Hepatocyte (in vitro differentiated cells): ENCODE data around the gene HOXD11.

Source experiments
- EZH2phosphoT487 ChIP-seq: fragments of 200-600 bp; sonication (generic); IDR thresholded peaks from one replicate; pipeline ENCODE4 v1.6.1; 2018; ENCODE audit warnings: antibody characterized with exemption, mild to moderate bottlenecking, low read depth, moderate library complexity; ENCODE audit not compliant: unreplicated experiment, severe bottlenecking
- TF ChIP-seq, protein P1 (sequence below): fragments of 200-600 bp; sonication (generic); IDR thresholded peaks from 2 replicates; pipeline ENCODE4 v1.5.1; 2016; ENCODE audit warnings: antibody characterized with exemption, mild to moderate bottlenecking; ENCODE audit not compliant: poor library complexity

GRCh38 chr2:176135035-176135440, 28.0 kb downstream of the HOXD11 start:
- TF ChIP-seq, protein P1, sequence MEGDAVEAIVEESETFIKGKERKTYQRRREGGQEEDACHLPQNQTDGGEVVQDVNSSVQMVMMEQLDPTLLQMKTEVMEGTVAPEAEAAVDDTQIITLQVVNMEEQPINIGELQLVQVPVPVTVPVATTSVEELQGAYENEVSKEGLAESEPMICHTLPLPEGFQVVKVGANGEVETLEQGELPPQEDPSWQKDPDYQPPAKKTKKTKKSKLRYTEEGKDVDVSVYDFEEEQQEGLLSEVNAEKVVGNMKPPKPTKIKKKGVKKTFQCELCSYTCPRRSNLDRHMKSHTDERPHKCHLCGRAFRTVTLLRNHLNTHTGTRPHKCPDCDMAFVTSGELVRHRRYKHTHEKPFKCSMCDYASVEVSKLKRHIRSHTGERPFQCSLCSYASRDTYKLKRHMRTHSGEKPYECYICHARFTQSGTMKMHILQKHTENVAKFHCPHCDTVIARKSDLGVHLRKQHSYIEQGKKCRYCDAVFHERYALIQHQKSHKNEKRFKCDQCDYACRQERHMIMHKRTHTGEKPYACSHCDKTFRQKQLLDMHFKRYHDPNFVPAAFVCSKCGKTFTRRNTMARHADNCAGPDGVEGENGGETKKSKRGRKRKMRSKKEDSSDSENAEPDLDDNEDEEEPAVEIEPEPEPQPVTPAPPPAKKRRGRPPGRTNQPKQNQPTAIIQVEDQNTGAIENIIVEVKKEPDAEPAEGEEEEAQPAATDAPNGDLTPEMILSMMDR, result no peak
- TF ChIP-seq EZH2phosphoT487, result no peak
